B cell (primary cell): ENCODE results near the gene XYLB.

Experiments used
- CTCF ChIP-seq: fragments of 200-600 bp; IDR thresholded peaks from one replicate; pipeline ENCODE4 v1.8.0; 2022; ENCODE audit warnings: antibody characterized with exemption, mild to moderate bottlenecking
- EZH2 ChIP-seq: IDR thresholded peaks from 2 replicates; pipeline ENCODE4 v1.6.1; 2012; ENCODE audit warnings: borderline replicate concordance, low read depth, mild to moderate bottlenecking, moderate library complexity, low read length; ENCODE audit not compliant: insufficient read depth, poor library complexity, severe bottlenecking

- no peak for TF ChIP-seq EZH2
- TF ChIP-seq CTCF = no peak
These were observed 39.6 kb upstream of the XYLB start for GRCh38 chr3:38306941-38307340.
